Panc1 (cell line): Measurements from ENCODE around the gene DDAH1. TPM values are rescaled to one million over a fixed set of nuclear protein-coding genes. Genes with fewer than 3 reads are reported as not detected.

Experiments
- ATAC-seq: fragments of 200-7000 bp; cut with Tn5 transposase; 2 replicates; pipeline ENCODE4 v1.9.1; 2020; ENCODE audit warnings: mild to moderate bottlenecking, moderate library complexity
- BruUV-seq: library from RNA; stranded (reverse); fragments of 400-500 nt; replicated peaks from 2 replicates; lab custom pipeline; 2021; lab: Mats Ljungman, UMichigan
- CTCF ChIA-PET: fragments of 300-600 bp; sonication (Branson Sonifier 250); formaldehyde crosslinking; loops from one replicate; lab custom pipeline; 2022; ENCODE audit warnings: antibody characterized with exemption; lab: Charles Lee
- POLR2A ChIA-PET: fragments of 300-600 bp; sonication (Branson Sonifier 250); formaldehyde crosslinking; loops from one replicate; lab custom pipeline; 2022; ENCODE audit warnings: antibody characterized with exemption; lab: Charles Lee
- DNase-seq: peaks from one replicate; pipeline ENCODE4 v3.0.0-alpha.2; 2010; ENCODE audit warnings: low read depth, low spot score
- H3K27ac ChIP-seq: 2 replicates; pipeline ENCODE4 v1.5.1; 2011; ENCODE audit warnings: mild to moderate bottlenecking, low read length, inconsistent platforms
- H3K27me3 ChIP-seq: fragments of 200-500 bp; sonication (Bioruptor generic); 2 replicates; pipeline ENCODE4 v1.6.0; 2014; ENCODE audit warnings: low read length, inconsistent platforms; ENCODE audit not compliant: control insufficient read depth, insufficient read depth
- H3K36me3 ChIP-seq: fragments of 200-500 bp; sonication (Bioruptor generic); 2 replicates; pipeline ENCODE4 v1.5.1; 2014; ENCODE audit warnings: inconsistent platforms, mild to moderate bottlenecking, low read length, moderate library complexity; ENCODE audit not compliant: control insufficient read depth, insufficient read depth
- H3K4me1 ChIP-seq: 2 replicates; pipeline ENCODE4 v1.5.1; 2011; ENCODE audit warnings: inconsistent platforms, mild to moderate bottlenecking, low read length, moderate library complexity; ENCODE audit not compliant: control insufficient read depth, insufficient read depth
- H3K4me3 ChIP-seq, 2 experiments: 2 replicates each; pipeline ENCODE4 v1.5.1; 2011 to 2012; ENCODE audit warnings: low read depth in 2 of 2, low read length in 2 of 2, mild to moderate bottlenecking in 2 of 2, inconsistent platforms in 1 of 2, moderate library complexity in 1 of 2
- H3K9me3 ChIP-seq: fragments of 200-500 bp; sonication (Bioruptor generic); 2 replicates; pipeline ENCODE4 v1.5.1; 2014; ENCODE audit warnings: low read depth, mild to moderate bottlenecking, inconsistent platforms, low read length, moderate library complexity; ENCODE audit not compliant: control insufficient read depth, insufficient read depth
- POLR2AphosphoS5 ChIP-seq: IDR thresholded peaks from 2 replicates; pipeline ENCODE4 v1.6.1; 2012; ENCODE audit warnings: mild to moderate bottlenecking, low read depth, low read length, moderate library complexity
- SIN3A ChIP-seq: IDR thresholded peaks from 2 replicates; pipeline ENCODE4 v1.6.1; 2012; ENCODE audit warnings: low read depth, mild to moderate bottlenecking, low read length, moderate library complexity, borderline replicate concordance; ENCODE audit not compliant: insufficient read depth
- TCF7L2 ChIP-seq: IDR thresholded peaks from 2 replicates; pipeline ENCODE4 v1.6.1; 2011; ENCODE audit warnings: mild to moderate bottlenecking, low read depth, low read length, inconsistent platforms
- in situ Hi-C: cut with HindIII; loops from 2 replicates; pipeline ENCODE4 v1.10.0; 2016; ENCODE audit warnings: low sequenced_read_pairs, low pct_unique_long_range_greater_than_20kb
- intact Hi-C: fragments of 100-400 bp; cut with micrococcal nuclease; formaldehyde crosslinking; loops from one replicate; pipeline ENCODE4 v1.10.0; 2022; ENCODE audit not compliant: unreplicated experiment
- total RNA-seq: library from RNA; stranded (reverse); gene quantifications from one replicate; pipeline ENCODE4 v1.2.1, GENCODE V29; 2021; ENCODE audit not compliant: unreplicated experiment
- TF ChIP-seq, protein P1 (sequence below): fragments of 450-650 bp; IDR thresholded peaks from 2 replicates; pipeline ENCODE4 v1.5.1; 2017; ENCODE audit warnings: mild to moderate bottlenecking
- TF ChIP-seq, protein P2 (sequence below), 2 experiments: IDR thresholded peaks; 2 replicates each; pipeline ENCODE4 v1.6.1; 2011 to 2012; ENCODE audit warnings: low read depth in 2 of 2, control low read depth in 1 of 2, low read length in 1 of 2, mild to moderate bottlenecking in 1 of 2, moderate library complexity in 1 of 2; ENCODE audit not compliant: insufficient read depth in 1 of 2

Gene DDAH1
- total RNA-seq, 1 experiment from 2014 or later: 85.4 TPM

DNA sequence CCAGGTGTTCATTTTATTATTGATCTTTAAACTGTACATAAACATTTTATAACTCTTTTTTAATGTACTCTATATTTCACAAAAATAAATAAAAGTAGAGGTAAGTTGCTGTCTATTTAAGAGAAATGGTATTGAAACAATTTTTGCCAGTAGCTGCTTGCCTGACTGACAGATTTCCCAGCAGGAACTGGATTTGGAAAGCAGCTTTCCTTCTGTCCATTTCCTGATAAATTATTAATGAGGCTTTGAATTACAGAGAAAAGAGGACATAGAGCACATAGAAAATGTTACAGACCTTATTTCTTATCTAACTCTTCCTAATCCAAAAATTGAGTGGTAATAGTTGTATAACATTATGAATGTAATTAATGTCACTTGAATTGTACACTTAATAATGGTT, 108.8 kb downstream of the DDAH1 start:
- peaks cover 27% of the 10 kb centered on the region for H3K4me1 ChIP-seq
- no peak for DNase-seq
- no peak for TF ChIP-seq SIN3A
- TF ChIP-seq POLR2AphosphoS5: no peak
- TF ChIP-seq, protein P1, sequence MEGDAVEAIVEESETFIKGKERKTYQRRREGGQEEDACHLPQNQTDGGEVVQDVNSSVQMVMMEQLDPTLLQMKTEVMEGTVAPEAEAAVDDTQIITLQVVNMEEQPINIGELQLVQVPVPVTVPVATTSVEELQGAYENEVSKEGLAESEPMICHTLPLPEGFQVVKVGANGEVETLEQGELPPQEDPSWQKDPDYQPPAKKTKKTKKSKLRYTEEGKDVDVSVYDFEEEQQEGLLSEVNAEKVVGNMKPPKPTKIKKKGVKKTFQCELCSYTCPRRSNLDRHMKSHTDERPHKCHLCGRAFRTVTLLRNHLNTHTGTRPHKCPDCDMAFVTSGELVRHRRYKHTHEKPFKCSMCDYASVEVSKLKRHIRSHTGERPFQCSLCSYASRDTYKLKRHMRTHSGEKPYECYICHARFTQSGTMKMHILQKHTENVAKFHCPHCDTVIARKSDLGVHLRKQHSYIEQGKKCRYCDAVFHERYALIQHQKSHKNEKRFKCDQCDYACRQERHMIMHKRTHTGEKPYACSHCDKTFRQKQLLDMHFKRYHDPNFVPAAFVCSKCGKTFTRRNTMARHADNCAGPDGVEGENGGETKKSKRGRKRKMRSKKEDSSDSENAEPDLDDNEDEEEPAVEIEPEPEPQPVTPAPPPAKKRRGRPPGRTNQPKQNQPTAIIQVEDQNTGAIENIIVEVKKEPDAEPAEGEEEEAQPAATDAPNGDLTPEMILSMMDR: no peak
- intact Hi-C loops (no loop called here), in situ Hi-C loops (no loop called here)
- no peaks in the 10 kb centered on the region for H3K9me3 ChIP-seq
- H3K27ac ChIP-seq: no peak overlapping the region
- H3K4me3 ChIP-seq: no peak overlapping the region
- no peak for ATAC-seq
- ChIA-PET POLR2A (interaction anchor here (0.8 kb wide), 1 partner anchor 353 kb away, joined by 3 read pairs; no protein-coding TSS in a partner anchor), CTCF (no interaction called here)
- H3K27me3 ChIP-seq: no peaks in the 10 kb centered on the region
- no TSS peak for BruUV-seq
- H3K36me3 ChIP-seq: 0 out of 2 replicates have a peak, but pooled peaks cover 3% of the 10 kb centered on the region

DNA sequence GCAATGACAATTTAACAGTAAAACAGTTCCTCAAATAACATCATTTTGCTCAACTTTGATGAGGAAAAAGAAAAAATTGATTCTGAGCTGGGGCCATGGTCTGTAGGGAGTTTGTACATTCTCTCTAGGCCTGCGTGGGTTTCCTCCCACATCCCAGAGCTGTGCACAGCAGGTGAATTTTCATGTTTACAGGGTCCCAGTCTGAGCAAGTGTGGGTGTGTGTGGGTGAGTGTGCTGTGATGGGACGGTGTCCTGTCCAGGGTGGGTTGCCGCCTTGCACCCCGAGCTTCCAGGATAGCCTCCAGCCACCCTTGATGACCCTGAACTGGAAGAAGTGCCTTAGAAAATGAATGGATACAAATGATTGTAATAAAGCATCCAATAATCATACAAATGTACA, 112.9 kb downstream of the DDAH1 start:
- ATAC-seq (no peak), DNase-seq (no peak)
- CTCF ChIA-PET: no interaction called here
- H3K4me1 ChIP-seq: peaks cover 8% of the 10 kb centered on the region; the same call in 1 of the 2 replicates
- no peak overlapping the region for H3K27ac ChIP-seq
- TF ChIP-seq, protein P2, sequence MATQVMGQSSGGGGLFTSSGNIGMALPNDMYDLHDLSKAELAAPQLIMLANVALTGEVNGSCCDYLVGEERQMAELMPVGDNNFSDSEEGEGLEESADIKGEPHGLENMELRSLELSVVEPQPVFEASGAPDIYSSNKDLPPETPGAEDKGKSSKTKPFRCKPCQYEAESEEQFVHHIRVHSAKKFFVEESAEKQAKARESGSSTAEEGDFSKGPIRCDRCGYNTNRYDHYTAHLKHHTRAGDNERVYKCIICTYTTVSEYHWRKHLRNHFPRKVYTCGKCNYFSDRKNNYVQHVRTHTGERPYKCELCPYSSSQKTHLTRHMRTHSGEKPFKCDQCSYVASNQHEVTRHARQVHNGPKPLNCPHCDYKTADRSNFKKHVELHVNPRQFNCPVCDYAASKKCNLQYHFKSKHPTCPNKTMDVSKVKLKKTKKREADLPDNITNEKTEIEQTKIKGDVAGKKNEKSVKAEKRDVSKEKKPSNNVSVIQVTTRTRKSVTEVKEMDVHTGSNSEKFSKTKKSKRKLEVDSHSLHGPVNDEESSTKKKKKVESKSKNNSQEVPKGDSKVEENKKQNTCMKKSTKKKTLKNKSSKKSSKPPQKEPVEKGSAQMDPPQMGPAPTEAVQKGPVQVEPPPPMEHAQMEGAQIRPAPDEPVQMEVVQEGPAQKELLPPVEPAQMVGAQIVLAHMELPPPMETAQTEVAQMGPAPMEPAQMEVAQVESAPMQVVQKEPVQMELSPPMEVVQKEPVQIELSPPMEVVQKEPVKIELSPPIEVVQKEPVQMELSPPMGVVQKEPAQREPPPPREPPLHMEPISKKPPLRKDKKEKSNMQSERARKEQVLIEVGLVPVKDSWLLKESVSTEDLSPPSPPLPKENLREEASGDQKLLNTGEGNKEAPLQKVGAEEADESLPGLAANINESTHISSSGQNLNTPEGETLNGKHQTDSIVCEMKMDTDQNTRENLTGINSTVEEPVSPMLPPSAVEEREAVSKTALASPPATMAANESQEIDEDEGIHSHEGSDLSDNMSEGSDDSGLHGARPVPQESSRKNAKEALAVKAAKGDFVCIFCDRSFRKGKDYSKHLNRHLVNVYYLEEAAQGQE (IDR thresholded peaks at IDR 0.05; ENCODE audit: insufficient read depth in 1 of 2, low read depth in 2 of 2, low read length in 1 of 2): no peak
- no peak for TF ChIP-seq TCF7L2
- TF ChIP-seq, protein P1: no peak
- no peak for TF ChIP-seq POLR2AphosphoS5
- no peak for TF ChIP-seq SIN3A
- POLR2A ChIA-PET: no interaction called here
- H3K27me3 ChIP-seq: no peaks in the 10 kb centered on the region
- intact Hi-C loops: no loop called here
- in situ Hi-C loops: no loop called here
- H3K9me3 ChIP-seq: no peaks in the 10 kb centered on the region
- BruUV-seq: no TSS peak
- peaks cover 7% of the 10 kb centered on the region; the same call in 1 of the 2 replicates for H3K36me3 ChIP-seq
- H3K4me3 ChIP-seq: no peak overlapping the region
